A549 (cell line): Measurements from ENCODE around the gene KRT84. TPM values are rescaled to one million over a fixed set of nuclear protein-coding genes. Genes with fewer than 3 reads are reported as not detected.

Experiments
- ATAC-seq, 2 experiments: fragments of 200-7000 bp in 1 of 2; fragments of >200 bp in 1 of 2; cut with Nextera tagmentation in 1 of 2; cut with Tn5 transposase in 1 of 2; 3 replicates each; pipeline versions ENCODE4 v1.8.0 to v1.9.1; 2018 to 2020; ENCODE audit warnings: mild to moderate bottlenecking in 1 of 2, moderate library complexity in 1 of 2
- CTCF ChIA-PET: fragments of 300-600 bp; sonication (Branson Sonifier 250); formaldehyde crosslinking; extraction: SDS; loops from one replicate; lab custom pipeline; 2021; ENCODE audit warnings: antibody characterized with exemption, inconsistent platforms; lab: Yijun Ruan, JAX
- POLR2A ChIA-PET: fragments of 350-600 bp; formaldehyde crosslinking; extraction: SDS; loops from one replicate; lab custom pipeline; 2021; ENCODE audit warnings: antibody characterized with exemption, inconsistent platforms; lab: Yijun Ruan, JAX
- DNase-seq, 2 experiments: peaks; one replicate each; pipeline versions ENCODE4 v3.0.0 to v3.0.0-alpha.2; 2011 to 2016; ENCODE audit warnings: low read depth in 1 of 2, low spot score in 1 of 2
- FAIRE-seq: peaks from 2 replicates; lab custom pipeline; 2011; peaks lifted over from hg19 to GRCh38; lab: Jason Lieb, UNC
- H3K27ac ChIP-seq, 2 experiments: fragments of >200 bp; sonication (Bioruptor Twin); formaldehyde crosslinking; 3 replicates each; pipeline ENCODE4 v1.5.1; 2016 to 2017
- H3K4me1 ChIP-seq: fragments of >200 bp; sonication (Bioruptor Twin); formaldehyde crosslinking; 3 replicates; pipeline ENCODE4 v1.6.1; 2016
- H3K4me2 ChIP-seq: fragments of >200 bp; sonication (Bioruptor Twin); formaldehyde crosslinking; 3 replicates; pipeline ENCODE4 v1.6.1; 2016
- H3K4me3 ChIP-seq: fragments of >200 bp; sonication (Bioruptor Twin); formaldehyde crosslinking; 3 replicates; pipeline ENCODE4 v1.5.1; 2016
- H3K9me3 ChIP-seq: fragments of >200 bp; sonication (Bioruptor Twin); formaldehyde crosslinking; 3 replicates; pipeline ENCODE4 v1.6.1; 2016
- ATOH8 ChIP-seq: fragments of 250-450 bp; sonication (Bioruptor Pico); IDR thresholded peaks from 2 replicates; pipeline ENCODE4 v1.5.0; 2020; ENCODE audit warnings: low read depth, mild to moderate bottlenecking, moderate library complexity
- CEBPB ChIP-seq, 2 experiments: fragments of >200 bp in 1 of 2; sonication (Bioruptor Twin) in 1 of 2; formaldehyde crosslinking in 1 of 2; IDR thresholded peaks; 2 replicates each; pipeline ENCODE4 v1.6.1; 2012 to 2016
- CHD4 ChIP-seq: fragments of 200-600 bp; sonication (generic); IDR thresholded peaks from 2 replicates; pipeline ENCODE4 v1.6.1; 2016; ENCODE audit warnings: antibody characterized with exemption, mild to moderate bottlenecking, borderline replicate concordance
- E2F6 ChIP-seq: IDR thresholded peaks from 2 replicates; pipeline ENCODE4 v1.6.1; 2012; ENCODE audit warnings: low read depth, borderline replicate concordance
- ESRRA ChIP-seq: fragments of 150-350 bp; IDR thresholded peaks from 2 replicates; pipeline ENCODE4 v1.6.1; 2014; ENCODE audit warnings: mild to moderate bottlenecking, low read length, borderline replicate concordance
- GATA3 ChIP-seq: IDR thresholded peaks from 2 replicates; pipeline ENCODE4 v1.6.1; 2012; ENCODE audit warnings: borderline replicate concordance
- HOXA7 ChIP-seq: fragments of 250-450 bp; sonication (Bioruptor Pico); IDR thresholded peaks from 2 replicates; pipeline ENCODE4 v1.5.0; 2020; ENCODE audit warnings: mild to moderate bottlenecking, moderate library complexity
- MAFK ChIP-seq: fragments of 450-650 bp; IDR thresholded peaks from 2 replicates; pipeline ENCODE4 v1.6.1; 2014; ENCODE audit not compliant: partially characterized antibody
- RAD21 ChIP-seq, 2 experiments: fragments of >200 bp in 1 of 2; sonication (Bioruptor Twin) in 1 of 2; formaldehyde crosslinking in 1 of 2; IDR thresholded peaks in 1 of 2; conservative IDR thresholded peaks in 1 of 2; 2 replicates in 1 of 2; 3 replicates in 1 of 2; pipeline ENCODE4 v1.6.1; 2012 to 2018; ENCODE audit warnings: inconsistent platforms in 1 of 2
- RCOR1 ChIP-seq: fragments of 150-350 bp; IDR thresholded peaks from 2 replicates; pipeline ENCODE4 v1.6.1; 2014; ENCODE audit warnings: antibody characterized with exemption, low read length, low read depth
- RNF2 ChIP-seq: fragments of 200-600 bp; sonication (generic); IDR thresholded peaks from 2 replicates; pipeline ENCODE4 v1.6.1; 2016; ENCODE audit warnings: low read depth, mild to moderate bottlenecking, antibody characterized with exemption, moderate library complexity, borderline replicate concordance
- SREBF2 ChIP-seq: fragments of 450-650 bp; IDR thresholded peaks from 2 replicates; pipeline ENCODE4 v1.6.1; 2014; ENCODE audit warnings: mild to moderate bottlenecking, moderate library complexity
- USF2 ChIP-seq: fragments of 450-650 bp; IDR thresholded peaks from 2 replicates; pipeline ENCODE4 v1.6.1; 2014; ENCODE audit warnings: antibody characterized with exemption
- ZC3H11A ChIP-seq: fragments of 450-650 bp; IDR thresholded peaks from 2 replicates; pipeline ENCODE4 v1.6.1; 2014; ENCODE audit warnings: antibody characterized with exemption, mild to moderate bottlenecking
- ZNF302 ChIP-seq: fragments of 250-450 bp; sonication (Bioruptor Pico); IDR thresholded peaks from 2 replicates; pipeline ENCODE4 v1.9.0; 2021; ENCODE audit warnings: inconsistent platforms, mild to moderate bottlenecking, moderate library complexity
- WGBS: methylation state at CpG from one replicate; pipeline ENCODE4 v1.1.6; 2017; ENCODE audit errors: missing lambda C conversion rate; 5-methylcytosine and 5-hydroxymethylcytosine counted together
- polyA plus RNA-seq, 4 experiments: library from polyadenylated mRNA; depleted of rRNA in 3 of 4; stranded (reverse); fragments of >200 nt; fragmentation: RNase III in 1 of 4; extraction: RNeasy Plus Mini Kit Qiagen cat#74134 plus additional on column Dnase treatment in 1 of 4; gene quantifications; 2 replicates in 3 of 4; 3 replicates in 1 of 4; pipeline ENCODE4 v1.2.3, GENCODE V29; 2011 to 2017

KRT84 gene
- polyA plus RNA-seq, 2 of the 4 experiments (the other 2 are of a cell fraction): not detected

- Histone ChIP-seq H3K4me2 (no peak within 1 kb of the TSS), H3K27ac (no peak within 1 kb of the TSS), H3K4me1 (no peaks in the 10 kb centered on the region), H3K4me3 (no peak within 1 kb of the TSS), H3K9me3 (no peaks in the 10 kb centered on the region)
- 75% methylated on average over 18 of the region's 20 CpGs for WGBS
- ChIA-PET POLR2A (no interaction called here), CTCF (interaction anchor here (1.2 to 2.2 kb wide), 2 partner anchors 19 to 61 kb away, joined by 3 to 7 read pairs; no protein-coding TSS in a partner anchor)
- TF ChIP-seq ATOH8 (no peak), GATA3 (no peak)
- FAIRE-seq (no peak), ATAC-seq (no peak), DNase-seq (no peak)
These were observed 48.8 kb upstream of the KRT84 start, which contains the start of gene KRT75 for GRCh38 chr12:52434081-52434733. Gene KRT75, minus strand, starts transcription at chr12:52434371. Its CDS starts 67 bp downstream, at chr12:52434304.

GRCh38 chr12:52433501-52434080 lies 48.1 kb upstream of the KRT84 start:
- FAIRE-seq (no peak), DNase-seq (no peak), ATAC-seq (no peak)
- no peak for TF ChIP-seq E2F6
- TF ChIP-seq RNF2: no peak
- no peak for TF ChIP-seq USF2
- no peak for TF ChIP-seq ZNF302 (CRISPR knock-in tag)
- TF ChIP-seq ESRRA: no peak
- TF ChIP-seq SREBF2: no peak
- no peak for TF ChIP-seq CEBPB (IDR thresholded peaks at IDR 0.05)
- no peak for TF ChIP-seq ATOH8
- TF ChIP-seq ZC3H11A: no peak
- no peak for TF ChIP-seq RCOR1
- no peak for TF ChIP-seq HOXA7 (CRISPR knock-in tag)
- no peak for TF ChIP-seq CHD4
- Histone ChIP-seq H3K9me3 (no peaks in the 10 kb centered on the region), H3K4me1 (no peaks in the 10 kb centered on the region), H3K4me2 (no peak overlapping the region), H3K4me3 (no peak overlapping the region), H3K27ac (no peak overlapping the region)
- 77% methylated on average over 11 of the region's 12 CpGs for WGBS
- POLR2A ChIA-PET: no interaction called here
- CTCF ChIA-PET: interaction anchor here (1.2 to 2.2 kb wide), 2 partner anchors 18 to 60 kb away, joined by 3 to 7 read pairs; no protein-coding TSS in a partner anchor

- POLR2A ChIA-PET: no interaction called here
- H3K4me3 ChIP-seq: no peak overlapping the region
- FAIRE-seq (no peak), ATAC-seq (no peak), DNase-seq (no peak)
- 83% methylated on average over 6 of the region's 6 CpGs for WGBS
- H3K4me2 ChIP-seq: no peak overlapping the region
- no peak for TF ChIP-seq RAD21 (conservative IDR thresholded peaks at IDR 0.05 in 1 of 2, IDR thresholded peaks at IDR 0.05 in 1 of 2)
- peak; percentile 68 for TF ChIP-seq MAFK
- CTCF ChIA-PET: interaction anchor here (1.0 to 2.2 kb wide), 2 partner anchors 10 to 60 kb away, joined by 4 to 7 read pairs; no protein-coding TSS in a partner anchor
- H3K9me3 ChIP-seq: no peaks in the 10 kb centered on the region
- H3K27ac ChIP-seq: no peak overlapping the region
- no peaks in the 10 kb centered on the region for H3K4me1 ChIP-seq
These were observed 47.2 kb upstream of the KRT84 start for GRCh38 chr12:52432559-52433207.
